ENCODE results near the gene CISH. TPM values are rescaled to one million over a fixed set of nuclear protein-coding genes. Genes with fewer than 3 reads are reported as not detected.

Gene CISH
- total and polyA plus RNA-seq, 9 of the 15 experiments (the other 6 are each of a cell fraction or from before 2014, with no cell fraction given): 1.7 to 47.7 (median 18.3) TPM

- TF ChIP-seq REST (IDR thresholded peaks at IDR 0.05; ENCODE audit: borderline replicate concordance) (peak; percentile 24; the same call in 1 of the 2 replicates), REST (CRISPR knock-in tag; IDR thresholded peaks at IDR 0.05; ENCODE audit: low read depth) (peak; percentile 78; the same call in 1 of the 2 replicates), SAP30 (IDR thresholded peaks at IDR 0.05; ENCODE audit: borderline replicate concordance, insufficient read depth, low read depth, low read length, poor library complexity, severe bottlenecking) (peak; percentile 3), ZNF134 (CRISPR knock-in tag; conservative IDR thresholded peaks at IDR 0.05) (no peak), NFE2L1 (tag; IDR thresholded peaks at IDR 0.05; ENCODE audit: borderline replicate concordance, low read depth) (no peak), JUN (IDR thresholded peaks at IDR 0.05; ENCODE audit: borderline replicate concordance, low read depth, low read length) (no peak), JUN (CRISPR knock-in tag; IDR thresholded peaks at IDR 0.05; ENCODE audit: borderline replicate concordance) (no peak), ZNF354B (CRISPR knock-in tag; IDR thresholded peaks at IDR 0.05) (no peak), TAF15 (IDR thresholded peaks at IDR 0.05; ENCODE audit: low read depth, low read length) (no peak), SIN3B (IDR thresholded peaks at IDR 0.05; ENCODE audit: low read depth) (no peak), PREB (CRISPR knock-in tag; IDR thresholded peaks at IDR 0.05) (no peak), ZNF586 (CRISPR knock-in tag; conservative IDR thresholded peaks at IDR 0.05) (no peak), GTF2E2 (tag; IDR thresholded peaks at IDR 0.05) (no peak), NUFIP1 (IDR thresholded peaks at IDR 0.05; ENCODE audit: partially characterized antibody) (no peak), ZNF444 (CRISPR knock-in tag; IDR thresholded peaks at IDR 0.05) (no peak), ZZZ3 (IDR thresholded peaks at IDR 0.05) (no peak), NONO (IDR thresholded peaks at IDR 0.05; ENCODE audit: low read depth in 2 of 2, low read length in 1 of 2) (no peak), HMBOX1 (IDR thresholded peaks at IDR 0.05) (peak; percentile 57; the same call in 1 of the 2 replicates), MTF1 (CRISPR knock-in tag; IDR thresholded peaks at IDR 0.05; ENCODE audit: borderline replicate concordance) (no peak)
These were observed 784 bp upstream of the CISH start (continued) for GRCh38 chr3:50612234-50612882.

Measured in K562 (cell line).